ENCODE results near the gene GRM7. TPM values are rescaled to one million over a fixed set of nuclear protein-coding genes. Genes with fewer than 3 reads are reported as not detected.

Gene GRM7
- total and polyA plus RNA-seq, 8 donors = 0.05 to 2.2 TPM; not detected in 6

- no peak for TF ChIP-seq POLR2A (IDR thresholded peaks at IDR 0.05)
- intact Hi-C loops (cut with DNase I; ENCODE audit: low total_unique reads) = no loop called here
- no peak for DNase-seq
- 65 to 91% (median 76%) methylated on average over 1 of the region's 1 CpG for WGBS, 5 donors
- H3K36me3 ChIP-seq = no peaks in the 10 kb centered on the region
- no peaks in the 10 kb centered on the region for H3K27me3 ChIP-seq
- H3K27ac ChIP-seq = no peak overlapping the region
- no peak overlapping the region for H3K4me3 ChIP-seq
- no peaks in the 10 kb centered on the region for H3K4me1 ChIP-seq
- peaks cover 0 to 13% (median 11%) of the 10 kb centered on the region in 4 donors for H3K9me3 ChIP-seq
Measured at GRCh38 chr3:7428206-7428718, 567.3 kb downstream of the GRM7 start.

GRCh38 chr3:7432610-7433009 is 571.7 kb downstream of the GRM7 start:
- no peak for TF ChIP-seq POLR2A (IDR thresholded peaks at IDR 0.05)
- TF ChIP-seq CTCF (IDR thresholded peaks at IDR 0.05) = no peak
- no peak for TF ChIP-seq POLR2AphosphoS5 (IDR thresholded peaks at IDR 0.05)
- no peak for TF ChIP-seq EP300 (IDR thresholded peaks at IDR 0.05)
- no peaks in the 10 kb centered on the region for H3K27me3 ChIP-seq
- 86 to 93% (median 92%) methylated on average over 2 of the region's 2 CpGs for WGBS, 5 donors
- no peaks in the 10 kb centered on the region for H3K36me3 ChIP-seq
- H3K4me3 ChIP-seq = no peak overlapping the region
- no peak overlapping the region for H3K27ac ChIP-seq
- DNase-seq = no peak
- H3K9me3 ChIP-seq = peaks cover 0 to 22% (median 12%) of the 10 kb centered on the region in 4 donors
- H3K4me1 ChIP-seq = no peaks in the 10 kb centered on the region
- intact Hi-C loops (cut with DNase I; ENCODE audit: low total_unique reads) = no loop called here

GRCh38 chr3:7433073-7433472 is 572.2 kb downstream of the GRM7 start:
- DNase-seq = no peak
- Histone ChIP-seq H3K4me1 (no peaks in the 10 kb centered on the region), H3K9me3 (peaks cover 0 to 22% (median 12%) of the 10 kb centered on the region in 4 donors), H3K4me3 (no peak overlapping the region), H3K27me3 (no peaks in the 10 kb centered on the region), H3K27ac (no peak overlapping the region), H3K36me3 (no peaks in the 10 kb centered on the region)
- 32 to 66% (median 63%) methylated on average over 2 of the region's 2 CpGs for WGBS, 5 donors
- intact Hi-C loops (cut with DNase I; ENCODE audit: low total_unique reads) = no loop called here
- TF ChIP-seq POLR2AphosphoS5 (IDR thresholded peaks at IDR 0.05) (no peak), EP300 (IDR thresholded peaks at IDR 0.05) (no peak), POLR2A (IDR thresholded peaks at IDR 0.05) (no peak), CTCF (IDR thresholded peaks at IDR 0.05) (no peak)

- H3K4me3 ChIP-seq = no peak overlapping the region
- no peak for DNase-seq
- peaks cover 0 to 22% (median 12%) of the 10 kb centered on the region in 4 donors for H3K9me3 ChIP-seq
- H3K27ac ChIP-seq = no peak overlapping the region
- H3K36me3 ChIP-seq = no peaks in the 10 kb centered on the region
- H3K4me1 ChIP-seq = no peaks in the 10 kb centered on the region
- no peak for TF ChIP-seq POLR2A (IDR thresholded peaks at IDR 0.05)
- TF ChIP-seq POLR2AphosphoS5 (IDR thresholded peaks at IDR 0.05) = no peak
- TF ChIP-seq CTCF (IDR thresholded peaks at IDR 0.05) = no peak
- no peak for TF ChIP-seq EP300 (IDR thresholded peaks at IDR 0.05)
- WGBS, 5 donors = 88 to 96% (median 90%) methylated on average over 1 of the region's 1 CpG
- no peaks in the 10 kb centered on the region for H3K27me3 ChIP-seq
- intact Hi-C loops (cut with DNase I; ENCODE audit: low total_unique reads) = no loop called here
Measured at GRCh38 chr3:7436542-7436941, 575.6 kb downstream of the GRM7 start.

GRCh38 chr3:7437231-7437630 is 576.3 kb downstream of the GRM7 start:
- TF ChIP-seq POLR2A (IDR thresholded peaks at IDR 0.05) = no peak
- no peak for TF ChIP-seq CTCF (IDR thresholded peaks at IDR 0.05)
- no peak for TF ChIP-seq POLR2AphosphoS5 (IDR thresholded peaks at IDR 0.05)
- no peak for TF ChIP-seq EP300 (IDR thresholded peaks at IDR 0.05)
- no peaks in the 10 kb centered on the region for H3K4me1 ChIP-seq
- intact Hi-C loops (cut with DNase I; ENCODE audit: low total_unique reads) = no loop called here
- 88 to 90% (median 89%) methylated on average over 1 of the region's 1 CpG for WGBS, 5 donors
- no peak overlapping the region for H3K4me3 ChIP-seq
- no peak for DNase-seq
- H3K9me3 ChIP-seq = peaks cover 0 to 20% (median 9%) of the 10 kb centered on the region in 4 donors
- H3K27me3 ChIP-seq = no peaks in the 10 kb centered on the region
- H3K36me3 ChIP-seq = no peaks in the 10 kb centered on the region
- H3K27ac ChIP-seq = no peak overlapping the region
